ENCODE measurements around the gene APOBEC3C.
"Not testable (repeated sequence)": the region's sequence is repeated elsewhere in the genome, so short reads cannot be mapped to it uniquely, and the experiment has no call there.

APOBEC3C gene

DNA sequence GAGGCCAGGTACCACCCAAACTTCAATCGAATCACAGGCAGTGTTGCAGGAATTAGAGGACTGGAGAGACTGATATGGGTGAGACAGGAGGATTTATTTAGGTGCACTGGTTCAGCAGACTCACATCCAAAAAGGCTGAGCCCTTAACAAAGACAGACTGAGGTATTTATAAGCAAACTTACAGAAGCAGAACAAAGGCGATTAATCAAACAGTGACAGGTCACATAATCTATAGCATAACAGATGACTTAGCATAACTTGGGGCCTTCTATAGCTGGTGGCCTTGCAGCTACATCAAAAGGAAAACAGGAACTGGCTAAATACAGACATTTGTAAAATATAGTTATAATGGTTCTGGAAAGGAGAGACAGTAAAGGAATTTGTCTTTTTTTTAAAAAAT, 29.8 kb upstream of the APOBEC3C start:
- TF ChIP-seq, protein P1, sequence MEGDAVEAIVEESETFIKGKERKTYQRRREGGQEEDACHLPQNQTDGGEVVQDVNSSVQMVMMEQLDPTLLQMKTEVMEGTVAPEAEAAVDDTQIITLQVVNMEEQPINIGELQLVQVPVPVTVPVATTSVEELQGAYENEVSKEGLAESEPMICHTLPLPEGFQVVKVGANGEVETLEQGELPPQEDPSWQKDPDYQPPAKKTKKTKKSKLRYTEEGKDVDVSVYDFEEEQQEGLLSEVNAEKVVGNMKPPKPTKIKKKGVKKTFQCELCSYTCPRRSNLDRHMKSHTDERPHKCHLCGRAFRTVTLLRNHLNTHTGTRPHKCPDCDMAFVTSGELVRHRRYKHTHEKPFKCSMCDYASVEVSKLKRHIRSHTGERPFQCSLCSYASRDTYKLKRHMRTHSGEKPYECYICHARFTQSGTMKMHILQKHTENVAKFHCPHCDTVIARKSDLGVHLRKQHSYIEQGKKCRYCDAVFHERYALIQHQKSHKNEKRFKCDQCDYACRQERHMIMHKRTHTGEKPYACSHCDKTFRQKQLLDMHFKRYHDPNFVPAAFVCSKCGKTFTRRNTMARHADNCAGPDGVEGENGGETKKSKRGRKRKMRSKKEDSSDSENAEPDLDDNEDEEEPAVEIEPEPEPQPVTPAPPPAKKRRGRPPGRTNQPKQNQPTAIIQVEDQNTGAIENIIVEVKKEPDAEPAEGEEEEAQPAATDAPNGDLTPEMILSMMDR (IDR thresholded peaks at IDR 0.05; ENCODE audit: borderline replicate concordance, insufficient read depth, low read depth, low read length), result no peak
- H3K4me3 ChIP-seq (ENCODE audit: low read depth, low read length), result no peak overlapping the region

- H3K4me3 ChIP-seq (ENCODE audit: low read depth, low read length), result not testable (repeated sequence)
These were observed 29.0 kb upstream of the APOBEC3C start for GRCh38 chr22:38984784-38985757.

DNA sequence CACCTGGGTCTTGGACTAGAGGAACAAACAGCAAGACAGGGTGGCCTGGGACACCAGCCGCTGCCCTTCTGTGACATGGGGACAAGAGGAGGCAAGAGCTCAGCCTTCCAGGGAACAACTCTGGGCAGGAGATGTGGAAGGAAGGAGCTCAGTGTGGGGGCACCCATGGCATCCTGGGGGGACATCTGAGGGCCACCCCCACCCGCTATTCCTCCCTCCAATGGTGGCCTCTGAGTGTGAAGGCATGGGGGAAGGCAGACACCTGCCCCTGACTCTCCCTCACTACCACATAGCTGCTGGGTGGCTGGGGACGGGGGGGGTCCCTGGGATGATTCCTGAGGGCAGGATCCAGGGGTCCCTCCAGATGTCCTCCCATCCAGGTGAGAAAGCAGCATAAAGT, 27.4 kb upstream of the APOBEC3C start:
- no peak overlapping the region for H3K4me3 ChIP-seq (ENCODE audit: low read depth, low read length)
- TF ChIP-seq, protein P1 (IDR thresholded peaks at IDR 0.05; ENCODE audit: borderline replicate concordance, insufficient read depth, low read depth, low read length), result no peak

GRCh38 chr22:38987171-38987895, 26.7 kb upstream of the APOBEC3C start:
- TF ChIP-seq, protein P1 (IDR thresholded peaks at IDR 0.05; ENCODE audit: borderline replicate concordance, insufficient read depth, low read depth, low read length), result no peak
- no peak overlapping the region for H3K4me3 ChIP-seq (ENCODE audit: low read depth, low read length)

- no peak overlapping the region for H3K4me3 ChIP-seq (ENCODE audit: low read depth, low read length)
- TF ChIP-seq, protein P1 (IDR thresholded peaks at IDR 0.05; ENCODE audit: borderline replicate concordance, insufficient read depth, low read depth, low read length), result no peak
These were observed 24.6 kb upstream of the APOBEC3C start for GRCh38 chr22:38989466-38989865.

DNA sequence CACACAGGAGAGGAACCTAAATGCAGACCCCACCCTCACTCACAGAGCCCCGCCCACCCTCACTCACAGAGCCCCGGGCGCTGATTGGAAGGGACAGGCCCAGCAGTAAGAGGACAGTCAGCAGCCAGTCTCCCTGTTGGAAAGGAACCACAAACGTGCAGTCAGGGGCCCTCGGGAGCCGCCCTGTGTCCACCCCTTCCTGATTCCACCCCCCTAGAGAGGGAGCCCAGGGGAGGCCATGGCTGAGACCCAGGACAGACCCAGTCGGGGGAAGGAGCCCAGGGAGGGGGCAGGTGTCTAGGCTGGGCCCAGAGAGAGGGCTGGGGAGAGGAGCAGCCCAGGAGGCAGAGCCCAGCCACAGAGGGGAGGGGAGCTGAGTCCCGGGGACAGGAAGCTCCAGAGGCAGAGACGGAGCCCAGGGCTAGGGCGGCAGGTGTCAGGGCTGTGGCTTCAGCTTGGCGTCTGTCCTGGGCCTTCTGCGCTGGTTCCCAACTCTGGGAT, 21.1 kb upstream of the APOBEC3C start:
- H3K4me3 ChIP-seq (ENCODE audit: low read depth, low read length), result not testable (repeated sequence)

DNA sequence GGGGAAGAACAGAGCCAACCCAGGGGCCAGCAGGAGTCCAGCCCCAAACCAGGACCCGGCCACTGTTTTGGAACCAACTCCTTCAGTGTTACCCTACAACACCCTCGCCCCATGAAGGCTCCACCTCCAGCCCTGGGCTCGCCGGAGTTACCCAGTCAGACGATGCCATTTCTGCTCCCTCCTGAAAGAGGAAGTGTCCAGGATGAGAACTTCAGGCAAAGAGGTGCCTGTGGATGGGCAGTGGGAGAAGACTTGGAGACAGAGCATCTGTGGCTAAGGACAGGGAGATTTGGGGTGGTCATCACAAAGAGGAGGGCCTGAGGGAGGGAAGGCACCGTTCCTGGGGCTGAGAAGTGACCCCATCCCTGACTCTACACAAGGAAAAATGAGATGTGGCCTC, 18.0 kb upstream of the APOBEC3C start:
- H3K4me3 ChIP-seq (ENCODE audit: low read depth, low read length), result no peak overlapping the region
- TF ChIP-seq, protein P1 (IDR thresholded peaks at IDR 0.05; ENCODE audit: borderline replicate concordance, insufficient read depth, low read depth, low read length), result no peak

GRCh38 chr22:38997518-38997917, 16.5 kb upstream of the APOBEC3C start:
- H3K4me3 ChIP-seq (ENCODE audit: low read depth, low read length), result no peak overlapping the region
- TF ChIP-seq, protein P1 (IDR thresholded peaks at IDR 0.05; ENCODE audit: borderline replicate concordance, insufficient read depth, low read depth, low read length), result no peak
